GM23248 (cell line): ENCODE data around the gene SUSD4.

Experiments
- EZH2 ChIP-seq: fragments of 200-600 bp; sonication (generic); IDR thresholded peaks from 2 replicates; pipeline ENCODE4 v1.6.1; 2018; ENCODE audit warnings: antibody characterized with exemption, mild to moderate bottlenecking; ENCODE audit not compliant: insufficient read depth, poor library complexity, severe bottlenecking
- EZH2phosphoT487 ChIP-seq: fragments of 200-600 bp; sonication (generic); IDR thresholded peaks from 2 replicates; pipeline ENCODE4 v1.6.1; 2018; ENCODE audit warnings: antibody characterized with exemption, moderate library complexity, mild to moderate bottlenecking, low read depth; ENCODE audit not compliant: insufficient read depth

DNA sequence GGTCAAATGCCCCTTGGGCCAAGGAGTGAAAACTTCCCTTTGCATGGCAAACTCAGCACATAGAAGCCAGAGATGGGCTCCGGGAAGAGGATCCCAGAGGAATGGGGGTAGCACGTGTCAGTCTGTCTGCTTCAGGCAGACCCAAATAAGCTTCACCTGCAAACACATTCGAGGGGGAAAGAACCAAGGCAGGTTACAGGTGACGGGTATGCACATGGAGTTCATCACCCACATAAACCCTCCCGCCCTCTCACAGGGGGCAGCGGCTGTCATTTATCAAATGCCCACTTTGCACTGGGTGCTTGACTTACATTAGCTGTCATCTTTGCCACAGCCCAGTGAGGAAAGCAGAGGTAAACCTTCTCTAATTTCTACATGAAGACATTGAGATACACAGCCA, 147.9 kb downstream of the SUSD4 start:
- TF ChIP-seq EZH2phosphoT487 (no peak), EZH2 (no peak)
